ENCODE results near the gene ANXA3. TPM values are rescaled to one million over a fixed set of nuclear protein-coding genes. Genes with fewer than 3 reads are reported as not detected.
A peak's percentile ranks its signal among the peaks of the same experiment; 100 is the strongest.

The ANXA3 gene
- polyA plus RNA-seq, 1 experiment: 13.9 TPM

GRCh38 chr4:78642934-78643333 lies 91.4 kb downstream of the ANXA3 start:
- POLR2A ChIA-PET: no interaction called here
- DNase-seq (ENCODE audit: low read depth, low spot score): no peak

GRCh38 chr4:78644063-78644691 lies 92.6 kb downstream of the ANXA3 start:
- POLR2A ChIA-PET: no interaction called here
- Histone ChIP-seq H3K27ac (ENCODE audit: low read depth, low read length) (no peak overlapping the region), H3K9me3 (ENCODE audit: control insufficient read depth, insufficient read depth, low read length) (no peaks in the 10 kb centered on the region), H3K27me3 (ENCODE audit: control insufficient read depth, insufficient read depth, low read length) (no peaks in the 10 kb centered on the region), H3K4me3 (ENCODE audit: low read depth, low read length) (no peak overlapping the region)
- CTCF ChIA-PET: interaction anchor here (0.5 to 2.9 kb wide), 60 partner anchors 10 to 1644 kb away, joined by 3 to 46 read pairs (median 5); no protein-coding TSS in a partner anchor
- no peak for TF ChIP-seq CTCF (IDR thresholded peaks at IDR 0.05; ENCODE audit: low read depth, low read length)
- DNase-seq (ENCODE audit: low read depth, low spot score): no peak

More at GRCh38 chr4:78642934-78643333, 91.4 kb downstream of the ANXA3 start:
- no peak for TF ChIP-seq CTCF (IDR thresholded peaks at IDR 0.05; ENCODE audit: low read depth, low read length)
- Histone ChIP-seq H3K27me3 (ENCODE audit: control insufficient read depth, insufficient read depth, low read length) (no peaks in the 10 kb centered on the region), H3K4me3 (ENCODE audit: low read depth, low read length) (no peak overlapping the region), H3K27ac (ENCODE audit: low read depth, low read length) (no peak overlapping the region), H3K9me3 (ENCODE audit: control insufficient read depth, insufficient read depth, low read length) (no peaks in the 10 kb centered on the region)
- CTCF ChIA-PET: interaction anchor here (1.1 kb wide), 1 partner anchor 15 kb away, joined by 4 read pairs; no protein-coding TSS in a partner anchor

- H3K27me3 ChIP-seq (ENCODE audit: control insufficient read depth, insufficient read depth, low read length): no peaks in the 10 kb centered on the region
- no peak overlapping the region for H3K4me3 ChIP-seq (ENCODE audit: low read depth, low read length)
- DNase-seq (ENCODE audit: low read depth, low spot score): peak; percentile 56
- POLR2A ChIA-PET: interaction anchor here (1.5 kb wide), 1 partner anchor 102 kb away, joined by 4 read pairs; no protein-coding TSS in a partner anchor
- H3K27ac ChIP-seq (ENCODE audit: low read depth, low read length): peak overlapping the region; percentile 97
- peak; percentile 96 for TF ChIP-seq CTCF (IDR thresholded peaks at IDR 0.05; ENCODE audit: low read depth, low read length)
- H3K9me3 ChIP-seq (ENCODE audit: control insufficient read depth, insufficient read depth, low read length): no peaks in the 10 kb centered on the region
- CTCF ChIA-PET: interaction anchor here (0.5 to 2.9 kb wide), 65 partner anchors 9 to 1644 kb away, joined by 3 to 46 read pairs (median 5); no protein-coding TSS in a partner anchor
These were observed 93.3 kb downstream of the ANXA3 start for GRCh38 chr4:78644744-78645330.

GRCh38 chr4:78645853-78646757 lies 94.5 kb downstream of the ANXA3 start:
- H3K9me3 ChIP-seq (ENCODE audit: control insufficient read depth, insufficient read depth, low read length): no peaks in the 10 kb centered on the region
- no peak for TF ChIP-seq CTCF (IDR thresholded peaks at IDR 0.05; ENCODE audit: low read depth, low read length)
- H3K4me3 ChIP-seq (ENCODE audit: low read depth, low read length): peak overlapping the region; percentile 46
- peak; percentile 85 for DNase-seq (ENCODE audit: low read depth, low spot score)
- ChIA-PET POLR2A (interaction anchor here (0.6 to 1.5 kb wide), 7 partner anchors 16 to 131 kb away, joined by 3 to 6 read pairs (median 3); no protein-coding TSS in a partner anchor), CTCF (interaction anchor here (1.0 to 2.9 kb wide), 12 partner anchors 14 to 292 kb away, joined by 3 to 46 read pairs (median 7); no protein-coding TSS in a partner anchor)
- H3K27me3 ChIP-seq (ENCODE audit: control insufficient read depth, insufficient read depth, low read length): no peaks in the 10 kb centered on the region
- H3K27ac ChIP-seq (ENCODE audit: low read depth, low read length): peak overlapping the region; percentile 97

Measured in AG04450 (cell line).